Heart left ventricle (tissue), 16 donors: Measurements from ENCODE around the gene SPOPL. TPM values are rescaled to one million over a fixed set of nuclear protein-coding genes. Genes with fewer than 3 reads are reported as not detected.

ENCODE experiments used
- ATAC-seq, 4 donors: fragments of 200-7000 bp; cut with Tn5 transposase; one replicate each; pipeline ENCODE4 v1.9.1; 2020 to 2022; ENCODE audit warnings: moderate library complexity in 4 of 4, mild to moderate bottlenecking in 3 of 4, moderate number of reproducible peaks in 1 of 4
- DNase-seq, 5 donors: peaks; one replicate each; pipeline ENCODE4 v3.0.0-alpha.2; 2020
- H3K27ac ChIP-seq, 12 donors: fragments of 200-600 bp; sonication (generic) in 4 of 12; one replicate each; pipeline versions ENCODE4 v1.5.0 to v1.8.0; 2016 to 2022; ENCODE audit warnings: mild to moderate bottlenecking in 2 of 12
- H3K27me3 ChIP-seq, 9 donors: fragments of 200-600 bp; sonication (generic) in 2 of 9; one replicate each; pipeline versions ENCODE4 v1.5.1 to v1.8.0; 2016 to 2022; ENCODE audit warnings: mild to moderate bottlenecking in 3 of 9
- H3K36me3 ChIP-seq, 9 donors: fragments of 200-600 bp; sonication (generic) in 2 of 9; one replicate each; pipeline versions ENCODE4 v1.5.0 to v1.8.0; 2018 to 2022; ENCODE audit warnings: mild to moderate bottlenecking in 2 of 9
- H3K4me1 ChIP-seq, 12 donors: fragments of 200-600 bp; sonication (generic) in 4 of 12; one replicate each; pipeline versions ENCODE4 v1.5.0 to v1.8.0; 2016 to 2022; ENCODE audit warnings: mild to moderate bottlenecking in 3 of 12
- H3K4me3 ChIP-seq, 12 donors: fragments of 200-600 bp; sonication (generic) in 4 of 12; one replicate each; pipeline versions ENCODE4 v1.5.0 to v1.8.0; 2017 to 2022; ENCODE audit warnings: mild to moderate bottlenecking in 9 of 12, moderate library complexity in 4 of 12
- H3K9me3 ChIP-seq, 12 donors: fragments of 200-600 bp; sonication (generic) in 4 of 12; one replicate each; pipeline versions ENCODE4 v1.5.0 to v1.8.0; 2016 to 2022; ENCODE audit warnings: mild to moderate bottlenecking in 1 of 12
- POLR2A ChIP-seq, 2 donors: fragments of 450-650 bp; IDR thresholded peaks; one replicate each; pipeline ENCODE4 v1.6.1; 2017; ENCODE audit warnings: antibody characterized with exemption in 2 of 2, mild to moderate bottlenecking in 2 of 2, moderate library complexity in 2 of 2
- WGBS, 4 donors: extraction: QIAGEN DNeasy Blood & Tissue Kit in 2 of 4; methylation state at CpG; one replicate each; pipeline versions ENCODE4 v1.1.5 to v1.1.7; 2013 to 2018; 5-methylcytosine and 5-hydroxymethylcytosine counted together
- intact Hi-C, 10 donors: fragments of 100-400 bp; cut with DNase I; formaldehyde crosslinking; loops; one replicate each; pipeline versions ENCODE4 v1.11.1 to v1.14.2; 2022
- polyA plus RNA-seq, 2 donors: library from polyadenylated mRNA; stranded (reverse); fragments of 200-250 nt; gene quantifications; one replicate each; pipeline ENCODE4 v1.2.3, GENCODE V29; 2013
- total RNA-seq, 9 donors: library from RNA; depleted of rRNA in 2 of 9; stranded (reverse); fragments of >200 nt in 2 of 9; fragmentation: NEBNext Ultra II Directional in 3 of 9; extraction: Animal tissue kit (Norgen Biotek cat#: 25700) in 3 of 9; gene quantifications; one replicate each; pipeline versions ENCODE4 v1.1.0 to v1.2.4, GENCODE V29; 2016 to 2023
- TF ChIP-seq, protein P1 (sequence below), 12 donors: fragments of 200-600 bp; sonication (generic) in 4 of 12; IDR thresholded peaks; one replicate each; pipeline versions ENCODE4 v1.5.0 to v1.8.0; 2018 to 2022; ENCODE audit warnings: antibody characterized with exemption in 12 of 12, mild to moderate bottlenecking in 5 of 12
- donor health status: ischemic (EF 13 %, LVEDD 7.1; RV severe dilation, severe dysfunction).
- donor health status: healthy with polysubstance abuse.
- donor health status: DM: no; HTN: yes; CAD: no.
- donor health status: DM: no; HTN: no; CAD: no.
- donor health status: ischemic (EF 25% LVEDD 6.9; RV normal size, moderate dysfunction).
- donor health status: ischemic (EF 25% LVEDD 5.7; RV mildly dilated, moderate dysfunction).
- donor health status: healthy.
- donor health status: DM: yes; HTN: yes; CAD: no.
- donor health status: ischemic (EF 35%, LVEDD 5.7; RV mildly dilated, moderate dysfunction).
- donor health status: nonischemic (EF 11% LVEDD 7.7; RV severe dilation, severe dysfunction).
- donor health status: DM: yes; HTN: yes; CAD: no.
- donor health status: PGD.
- donor health status: ischemic (EF 29% LVEDD 5.4; RV normal size, mild dysfunction).
- donor health status: nonischemic (EF 23%, LVEDD 6.1; RV moderate dilation, normal function).

SPOPL gene
- total and polyA plus RNA-seq, 11 donors, result 3.0 to 20.6 (median 14.9) TPM

DNA sequence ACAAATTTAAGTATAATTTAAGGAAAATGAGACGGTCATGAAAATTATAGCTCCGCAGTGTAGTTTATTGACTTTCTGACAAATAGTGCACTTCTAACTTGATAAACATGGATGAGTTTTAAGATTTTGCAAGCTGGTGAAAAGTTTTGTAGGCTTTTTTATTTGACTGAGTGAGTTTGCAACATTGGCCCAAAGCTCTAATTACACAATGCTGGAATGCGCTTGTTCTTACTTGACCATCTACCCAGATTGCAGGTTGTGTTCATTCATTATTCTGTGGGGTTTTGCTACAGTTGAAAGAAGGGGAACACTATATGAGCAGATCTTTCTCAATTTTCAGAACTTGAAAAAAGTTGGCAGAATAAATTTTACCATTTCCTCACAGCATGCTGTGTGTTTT, 13.5 kb downstream of the SPOPL start:
- WGBS, 4 donors, result 89 to 95% (median 92%) methylated on average over 3 of the region's 3 CpGs

DNA sequence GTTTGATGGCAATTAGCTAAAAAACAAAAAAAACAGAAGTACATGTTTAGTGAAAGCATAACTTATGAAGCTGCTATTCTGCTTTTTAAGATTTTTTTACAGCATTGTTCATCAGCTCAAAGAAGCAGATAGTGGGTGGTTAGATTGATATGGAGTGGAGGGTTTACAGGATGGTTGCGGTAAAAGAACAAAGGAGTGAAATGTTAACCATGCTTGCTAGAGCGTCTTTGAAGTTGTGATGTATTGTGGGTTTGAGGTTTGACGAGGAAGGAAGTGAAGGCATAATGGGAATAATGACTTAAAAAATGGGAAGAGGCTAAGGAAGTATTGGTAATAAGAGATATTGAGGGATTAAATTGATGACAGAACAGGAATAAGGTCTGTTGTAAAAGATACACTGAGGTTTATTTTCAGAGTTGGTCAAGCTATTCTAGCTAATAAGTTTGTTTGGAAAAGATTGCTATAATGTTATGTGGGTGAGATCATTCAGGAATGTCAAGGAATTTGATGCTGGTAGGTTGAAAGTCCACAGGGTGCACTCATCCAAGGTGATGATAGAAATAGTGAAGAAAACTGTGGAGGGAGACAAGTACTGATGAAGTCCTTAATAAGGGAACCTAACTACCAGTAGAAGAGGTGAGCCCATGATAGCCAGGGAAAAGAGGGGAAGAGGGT, 14.6 kb downstream of the SPOPL start:
- DNase-seq, result no peak
- Histone ChIP-seq H3K36me3 (no peaks in the 10 kb centered on the region), H3K4me1 (peaks cover 0 to 47% (median 15%) of the 10 kb centered on the region in 12 donors), H3K9me3 (peaks cover 0 to 10% (median 0%) of the 10 kb centered on the region in 12 donors), H3K4me3 (no peak overlapping the region), H3K27me3 (no peaks in the 10 kb centered on the region), H3K27ac (no peak overlapping the region)
- no peak for ATAC-seq
- 60 to 69% (median 65%) methylated on average over 3 of the region's 3 CpGs for WGBS, 4 donors
- intact Hi-C loops, result loop anchor here in 1 of 10 donors (5.0 kb wide), 1 partner anchor 46 kb away; no protein-coding TSS in a partner anchor
- TF ChIP-seq POLR2A (IDR thresholded peaks at IDR 0.05), result no peak
- TF ChIP-seq, protein P1, sequence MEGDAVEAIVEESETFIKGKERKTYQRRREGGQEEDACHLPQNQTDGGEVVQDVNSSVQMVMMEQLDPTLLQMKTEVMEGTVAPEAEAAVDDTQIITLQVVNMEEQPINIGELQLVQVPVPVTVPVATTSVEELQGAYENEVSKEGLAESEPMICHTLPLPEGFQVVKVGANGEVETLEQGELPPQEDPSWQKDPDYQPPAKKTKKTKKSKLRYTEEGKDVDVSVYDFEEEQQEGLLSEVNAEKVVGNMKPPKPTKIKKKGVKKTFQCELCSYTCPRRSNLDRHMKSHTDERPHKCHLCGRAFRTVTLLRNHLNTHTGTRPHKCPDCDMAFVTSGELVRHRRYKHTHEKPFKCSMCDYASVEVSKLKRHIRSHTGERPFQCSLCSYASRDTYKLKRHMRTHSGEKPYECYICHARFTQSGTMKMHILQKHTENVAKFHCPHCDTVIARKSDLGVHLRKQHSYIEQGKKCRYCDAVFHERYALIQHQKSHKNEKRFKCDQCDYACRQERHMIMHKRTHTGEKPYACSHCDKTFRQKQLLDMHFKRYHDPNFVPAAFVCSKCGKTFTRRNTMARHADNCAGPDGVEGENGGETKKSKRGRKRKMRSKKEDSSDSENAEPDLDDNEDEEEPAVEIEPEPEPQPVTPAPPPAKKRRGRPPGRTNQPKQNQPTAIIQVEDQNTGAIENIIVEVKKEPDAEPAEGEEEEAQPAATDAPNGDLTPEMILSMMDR (IDR thresholded peaks at IDR 0.05), result no peak

More for the DNA sequence above, 13.5 kb downstream of the SPOPL start:
- no peaks in the 10 kb centered on the region for H3K36me3 ChIP-seq
- peaks cover 0 to 10% (median 0%) of the 10 kb centered on the region in 12 donors for H3K9me3 ChIP-seq
- intact Hi-C loops, result loop anchor here in 1 of 10 donors (5.0 kb wide), 1 partner anchor 47 kb away; no protein-coding TSS in a partner anchor
- TF ChIP-seq, protein P1 (IDR thresholded peaks at IDR 0.05), result no peak
- TF ChIP-seq POLR2A (IDR thresholded peaks at IDR 0.05), result no peak
- no peak overlapping the region for H3K4me3 ChIP-seq
- DNase-seq, result no peak
- no peak overlapping the region for H3K27ac ChIP-seq
- peaks cover 0 to 47% (median 15%) of the 10 kb centered on the region in 12 donors for H3K4me1 ChIP-seq
- ATAC-seq, result no peak
- no peaks in the 10 kb centered on the region for H3K27me3 ChIP-seq

DNA sequence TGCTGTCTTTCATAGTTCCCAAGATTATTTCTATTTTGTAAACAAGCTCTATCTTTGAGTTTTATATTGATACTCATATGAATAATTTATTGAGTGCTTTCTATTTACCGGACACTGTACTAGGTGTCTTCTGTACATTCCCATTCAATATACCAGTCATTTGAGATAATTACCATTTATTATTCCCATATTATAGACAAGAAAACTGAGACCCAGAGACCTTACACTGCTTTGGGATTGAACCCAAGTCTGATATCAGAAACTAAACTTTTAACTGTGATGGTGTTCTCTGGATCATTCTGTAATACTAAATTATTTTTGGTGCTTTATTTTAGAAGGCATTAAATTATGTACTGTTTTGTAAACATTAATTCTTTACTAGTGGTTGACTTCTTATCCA, 17.3 kb downstream of the SPOPL start:
- peaks cover 0 to 2% (median 0%) of the 10 kb centered on the region in 12 donors for H3K9me3 ChIP-seq
- no peak for DNase-seq
- H3K4me3 ChIP-seq, result no peak overlapping the region
- H3K4me1 ChIP-seq, result peaks cover 0 to 65% (median 26%) of the 10 kb centered on the region in 12 donors
- H3K27me3 ChIP-seq, result no peaks in the 10 kb centered on the region
- ATAC-seq, result no peak
- peaks cover 0 to 1% (median 0%) of the 10 kb centered on the region in 9 donors for H3K36me3 ChIP-seq
- TF ChIP-seq, protein P1 (IDR thresholded peaks at IDR 0.05), result no peak
- TF ChIP-seq POLR2A (IDR thresholded peaks at IDR 0.05), result no peak
- no peak overlapping the region for H3K27ac ChIP-seq
- WGBS, 4 donors, result 97 to 98% (median 98%) methylated on average over 1 of the region's 1 CpG
- intact Hi-C loops, result loop anchor here in 1 of 10 donors (5.0 kb wide), 1 partner anchor 43 kb away; no protein-coding TSS in a partner anchor

DNA sequence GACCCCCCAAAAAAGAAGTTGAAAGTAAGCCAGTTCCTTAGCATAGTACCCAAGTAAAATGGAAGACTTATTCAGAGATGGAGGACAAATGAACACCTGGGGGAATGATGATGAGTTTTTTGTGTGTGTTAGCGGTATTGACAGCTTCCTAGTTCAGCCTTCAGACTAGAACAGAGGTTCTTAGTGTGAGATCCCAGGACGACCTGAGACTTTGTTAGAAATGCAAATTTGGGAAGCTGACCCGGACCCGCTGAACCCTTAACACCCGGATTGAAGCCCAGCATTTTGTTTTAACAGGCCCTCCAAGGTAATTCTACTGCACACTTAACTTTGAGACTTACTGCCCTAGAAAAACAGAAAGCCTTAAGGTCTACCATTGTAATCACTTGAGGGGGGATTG, 20.3 kb downstream of the SPOPL start:
- no peak overlapping the region for H3K27ac ChIP-seq
- WGBS, 4 donors, result 85 to 89% (median 88%) methylated on average over 5 of the region's 5 CpGs
- no peak for ATAC-seq
- intact Hi-C loops, result no loop called here
- H3K9me3 ChIP-seq, result peaks cover 0 to 11% (median 2%) of the 10 kb centered on the region in 12 donors
- no peak for TF ChIP-seq POLR2A (IDR thresholded peaks at IDR 0.05)
- TF ChIP-seq, protein P1 (IDR thresholded peaks at IDR 0.05), result no peak
- peaks cover 0 to 7% (median 0%) of the 10 kb centered on the region in 9 donors for H3K36me3 ChIP-seq
- no peak overlapping the region for H3K4me3 ChIP-seq
- no peak for DNase-seq
- H3K4me1 ChIP-seq, result peaks cover 0 to 39% (median 12%) of the 10 kb centered on the region in 12 donors
- H3K27me3 ChIP-seq, result no peaks in the 10 kb centered on the region
